Measurements from ENCODE around the gene CNTNAP2.
"Not testable (repeated sequence)": the region's sequence is repeated elsewhere in the genome, so short reads cannot be mapped to it uniquely, and the experiment has no call there.

Gene CNTNAP2

GRCh38 chr7:147096629-147097028 lies 980.0 kb downstream of the CNTNAP2 start:
- no peak for DNase-seq (ENCODE audit: low read depth in 2 of 2)

DNA sequence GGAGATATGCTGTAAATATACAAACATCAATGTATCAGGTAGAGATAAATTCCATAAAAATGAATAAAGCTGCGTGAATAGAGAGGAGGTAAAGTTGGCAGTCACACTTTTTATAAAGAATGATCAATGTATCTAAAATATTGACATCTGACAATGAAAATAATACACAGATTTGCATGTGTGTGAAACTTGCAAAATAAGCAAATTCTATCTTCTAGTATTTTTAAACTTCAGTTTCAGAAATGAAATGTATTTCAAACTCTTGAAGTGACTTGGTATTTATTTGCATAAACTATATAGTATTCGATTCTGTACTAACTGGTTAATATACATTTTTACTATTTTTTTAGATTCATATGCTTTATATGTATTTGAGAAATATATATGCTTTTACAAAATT lies 986.6 kb downstream of the CNTNAP2 start:
- no peak for DNase-seq (ENCODE audit: low read depth in 2 of 2)

- no peak for DNase-seq (ENCODE audit: low read depth in 2 of 2)
Observed at GRCh38 chr7:147106746-147107145, 990.1 kb downstream of the CNTNAP2 start.

DNA sequence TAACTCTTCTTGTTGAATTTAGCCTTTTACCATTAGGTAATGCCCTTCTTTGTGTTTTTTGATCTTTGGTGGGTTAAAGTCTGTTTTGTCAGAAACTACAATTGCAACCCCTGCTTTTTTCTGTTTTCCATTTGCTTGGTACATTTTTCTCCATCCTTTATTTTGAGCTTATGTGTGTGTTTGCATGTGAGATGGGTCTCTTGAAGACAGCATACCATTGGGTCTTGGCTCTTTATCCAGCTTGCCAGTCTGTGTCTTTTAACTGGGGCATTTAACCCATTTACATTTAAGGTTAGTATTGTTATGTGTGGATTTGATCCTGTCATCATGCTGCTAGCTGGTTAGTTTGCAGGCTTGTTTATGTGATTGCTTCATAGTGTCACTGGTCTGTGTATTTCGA lies 997.9 kb downstream of the CNTNAP2 start:
- DNase-seq (ENCODE audit: low read depth in 2 of 2), result not testable (repeated sequence)

DNA sequence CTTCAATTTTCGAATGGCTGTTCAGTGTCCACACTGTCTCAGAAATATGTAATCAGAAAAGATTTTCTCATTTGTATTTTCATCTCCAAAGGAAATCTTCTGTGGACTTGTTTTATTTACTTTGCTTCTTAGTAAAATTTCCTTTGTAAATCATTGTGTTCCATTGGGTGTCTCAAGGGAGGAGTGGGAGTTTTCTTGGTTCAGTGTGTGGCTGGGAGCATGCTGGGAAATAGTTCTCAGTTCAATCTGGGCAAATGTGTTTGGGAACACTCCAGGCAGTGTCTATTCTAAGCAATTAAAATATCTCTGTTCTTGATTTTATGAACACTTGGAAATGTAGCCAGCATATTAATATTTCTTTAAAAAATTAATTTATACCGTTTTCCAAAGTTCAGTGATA lies 1019.8 kb downstream of the CNTNAP2 start:
- no peak for DNase-seq (ENCODE audit: low read depth in 2 of 2)

DNA sequence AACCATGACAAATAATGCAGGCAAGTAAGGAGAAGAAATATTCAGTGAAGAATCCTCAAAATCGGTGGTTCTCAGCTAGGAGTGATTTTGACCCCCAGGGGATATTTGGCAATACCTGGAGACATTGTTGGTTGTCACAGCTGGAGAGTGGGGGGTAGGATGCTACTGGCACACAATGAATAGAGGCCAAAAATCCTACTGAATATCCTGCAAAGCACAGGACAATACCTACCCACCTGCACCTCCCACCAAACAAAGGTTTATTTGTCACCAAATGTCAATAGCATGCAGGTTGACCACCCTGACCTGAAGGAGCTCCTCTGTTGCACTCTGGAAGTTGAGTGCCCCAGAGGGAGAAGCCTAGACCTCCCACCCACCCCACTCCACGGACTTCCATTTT lies 1028.6 kb downstream of the CNTNAP2 start:
- DNase-seq (ENCODE audit: low read depth in 2 of 2), result no peak

DNA sequence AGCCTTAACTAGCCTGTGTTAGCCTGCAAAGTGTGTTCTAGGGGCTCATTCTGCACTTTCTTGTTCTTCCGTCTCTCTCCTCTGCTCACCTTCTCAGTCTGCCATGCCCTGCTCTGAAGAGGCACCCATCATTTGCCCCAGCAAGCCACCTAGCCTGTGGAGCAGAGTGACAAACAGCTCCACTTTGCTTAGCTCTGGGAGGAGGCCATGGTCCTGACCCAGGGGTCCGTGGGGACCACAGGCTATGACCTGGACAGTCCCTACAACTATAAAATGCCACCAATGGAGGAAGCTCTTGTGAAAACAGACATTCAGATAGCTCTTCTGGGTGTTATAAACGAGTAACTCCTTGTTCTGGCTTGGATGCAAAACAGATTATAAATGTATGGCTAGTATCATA lies 1029.6 kb downstream of the CNTNAP2 start:
- DNase-seq (ENCODE audit: low read depth in 2 of 2), result no peak

DNA sequence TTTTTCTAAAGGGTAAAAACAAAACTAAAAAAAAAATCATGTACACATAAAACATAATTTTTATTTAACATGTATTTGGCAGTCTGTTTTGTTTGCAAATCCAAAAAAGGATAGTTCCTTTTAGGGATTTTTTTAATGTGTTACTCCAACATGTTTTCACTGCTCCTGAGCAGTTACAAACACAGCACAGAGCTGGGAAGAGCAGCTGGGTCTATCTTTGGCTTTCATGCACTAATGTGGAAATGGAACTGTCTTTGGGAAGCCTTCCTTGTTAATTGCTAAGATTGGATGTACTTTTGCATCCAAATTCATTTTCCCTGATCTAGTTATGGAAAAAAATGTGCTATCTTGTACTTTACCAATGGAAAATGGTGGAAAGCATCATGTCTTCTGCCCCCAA lies 1035.1 kb downstream of the CNTNAP2 start:
- no peak for DNase-seq (ENCODE audit: low read depth in 2 of 2)

GRCh38 chr7:147153571-147153970 lies 1037.0 kb downstream of the CNTNAP2 start:
- no peak for DNase-seq (ENCODE audit: low read depth in 2 of 2)

- DNase-seq (ENCODE audit: low read depth in 2 of 2), result no peak
Observed at GRCh38 chr7:147161405-147161804, 1044.8 kb downstream of the CNTNAP2 start.

DNA sequence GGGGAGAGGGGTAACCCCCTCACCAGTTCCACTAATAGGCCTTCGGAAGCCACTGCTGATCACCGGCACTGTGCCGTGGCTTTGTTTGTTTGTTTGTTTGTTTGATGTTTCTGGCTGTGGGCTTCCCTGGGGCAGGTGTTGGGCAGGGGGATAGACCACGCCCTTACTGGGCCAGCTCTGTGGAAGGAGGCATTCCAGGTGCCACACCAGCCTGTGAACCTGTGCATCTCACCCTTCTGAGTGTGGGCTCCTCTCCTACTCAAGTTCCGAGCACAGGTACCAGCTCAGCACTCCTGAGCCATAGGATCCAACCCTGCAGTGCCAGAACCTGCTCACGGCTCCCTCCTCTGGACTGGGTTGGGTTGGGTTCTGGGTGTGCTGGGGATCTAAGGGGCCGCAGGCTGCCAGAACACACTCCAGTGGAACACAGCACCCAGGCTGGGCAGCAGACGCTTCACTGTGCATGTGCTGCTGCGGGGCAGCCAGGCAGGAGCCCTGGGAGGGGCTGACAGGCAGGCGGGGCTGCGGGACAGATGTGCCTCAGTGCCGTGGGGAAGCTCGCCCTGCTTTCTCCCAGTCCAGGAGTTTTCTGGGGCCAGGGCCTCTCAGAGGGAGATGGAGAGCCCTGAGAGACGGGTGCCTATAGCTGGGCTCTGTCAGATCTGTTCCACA lies 1053.9 kb downstream of the CNTNAP2 start:
- no peak for DNase-seq (ENCODE audit: low read depth in 2 of 2)

DNA sequence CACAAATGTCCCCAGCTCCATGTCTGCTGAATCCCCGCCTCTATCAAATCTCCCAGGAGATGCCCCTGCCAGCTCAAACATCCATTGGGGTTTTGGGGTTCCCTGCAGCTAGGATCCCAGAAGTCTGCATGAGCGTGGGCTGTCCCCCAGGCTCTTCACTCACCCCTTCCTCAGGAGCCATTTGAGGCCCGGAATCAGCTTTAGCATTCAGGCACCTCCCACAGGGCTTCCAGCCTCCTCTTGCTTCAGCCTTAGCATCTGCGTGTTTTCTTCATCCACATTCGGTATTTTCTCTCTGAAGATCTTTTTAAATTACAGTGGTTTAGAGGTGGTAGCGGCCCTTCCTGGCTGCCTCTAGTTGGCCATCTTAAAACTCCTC lies 1054.4 kb downstream of the CNTNAP2 start:
- no peak for DNase-seq (ENCODE audit: low read depth in 2 of 2)

GRCh38 chr7:147173883-147174282 lies 1057.3 kb downstream of the CNTNAP2 start:
- DNase-seq (ENCODE audit: low read depth in 2 of 2), result no peak

DNA sequence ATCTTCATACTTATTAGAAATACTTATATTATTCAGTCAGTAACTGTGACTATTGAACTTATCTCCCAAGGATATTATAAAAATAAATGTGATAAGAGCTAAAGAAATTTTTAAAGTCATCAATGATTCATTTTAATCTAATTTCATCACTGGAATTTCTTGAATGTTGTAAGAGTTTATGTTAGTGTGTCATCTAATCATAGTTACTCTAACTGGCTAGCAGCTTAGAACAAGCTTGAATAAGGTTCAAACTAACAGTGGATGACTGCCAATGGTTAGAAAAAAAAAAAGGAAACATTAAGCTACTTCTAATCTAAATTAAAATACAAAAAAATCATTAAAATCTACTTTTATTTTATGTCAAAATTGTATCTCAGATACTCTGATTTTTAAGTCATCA lies 1066.3 kb downstream of the CNTNAP2 start:
- no peak for DNase-seq (ENCODE audit: low read depth in 2 of 2)

DNA sequence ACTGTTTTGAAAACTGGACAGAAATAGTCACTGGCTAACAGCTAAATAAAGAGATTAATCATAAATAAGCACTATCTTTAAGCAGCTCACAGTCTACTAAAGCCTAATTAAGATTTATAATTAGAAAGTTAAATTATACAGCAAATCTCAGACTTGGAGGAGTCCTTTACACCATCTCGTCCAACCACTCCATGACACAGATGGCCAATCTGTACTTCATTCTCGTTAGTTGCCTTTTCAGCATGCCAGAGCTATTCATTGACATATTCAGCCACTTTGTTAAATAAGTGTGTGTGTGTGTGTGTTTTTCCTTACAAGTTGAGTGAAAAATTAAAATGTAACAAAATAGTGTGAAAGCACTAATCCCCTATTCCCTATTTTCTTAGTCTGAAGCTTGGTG lies 1066.7 kb downstream of the CNTNAP2 start:
- no peak for DNase-seq (ENCODE audit: low read depth in 2 of 2)

- no peak for DNase-seq (ENCODE audit: low read depth in 2 of 2)
Observed at GRCh38 chr7:147188467-147188866, 1071.9 kb downstream of the CNTNAP2 start.

- no peak for DNase-seq (ENCODE audit: low read depth in 2 of 2)
Observed at GRCh38 chr7:147193476-147193875, 1076.9 kb downstream of the CNTNAP2 start.

GRCh38 chr7:147196481-147196880 lies 1079.9 kb downstream of the CNTNAP2 start:
- no peak for DNase-seq (ENCODE audit: low read depth in 2 of 2)

DNA sequence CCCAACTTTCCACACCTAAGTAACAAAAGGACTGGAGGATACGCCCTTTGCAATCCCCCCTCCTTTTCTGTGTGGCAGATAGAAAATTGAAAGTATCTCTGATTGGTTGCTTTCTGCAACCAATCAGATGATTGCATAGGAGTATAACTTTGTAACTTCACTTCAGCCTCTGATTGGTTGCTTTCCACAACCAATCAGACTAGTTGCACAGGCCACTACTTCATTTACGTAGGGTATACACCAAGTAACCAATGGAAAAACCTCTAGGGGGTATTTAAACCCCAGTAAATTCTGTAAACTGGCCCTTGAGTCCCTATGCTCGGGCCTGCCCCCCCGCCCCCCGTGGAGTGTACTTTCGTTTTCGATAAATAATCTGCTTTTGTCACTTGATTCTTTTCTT lies 1080.4 kb downstream of the CNTNAP2 start:
- DNase-seq (ENCODE audit: low read depth in 2 of 2), result no peak

- no peak for DNase-seq (ENCODE audit: low read depth in 2 of 2)
Observed at GRCh38 chr7:147199868-147200267, 1083.3 kb downstream of the CNTNAP2 start.

DNA sequence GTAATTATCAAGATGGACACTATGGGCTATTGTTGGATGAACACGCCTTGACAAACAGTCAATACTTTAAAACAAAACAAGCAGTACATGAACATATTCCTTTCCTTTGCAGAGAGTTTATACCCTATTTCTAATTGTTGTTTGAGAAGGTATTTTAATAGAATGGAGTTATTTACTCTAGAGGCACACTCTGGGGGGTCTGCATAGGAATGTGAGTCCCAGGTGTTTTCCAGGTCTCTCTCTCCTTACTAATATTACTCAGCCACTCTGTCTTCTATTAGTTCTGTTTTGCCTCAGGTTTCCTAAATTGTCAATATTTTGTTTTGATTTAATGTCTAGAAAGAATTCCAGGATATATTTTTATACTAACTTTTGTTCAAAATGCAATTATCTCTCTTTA lies 1091.4 kb downstream of the CNTNAP2 start:
- no peak for DNase-seq (ENCODE audit: low read depth in 2 of 2)

DNA sequence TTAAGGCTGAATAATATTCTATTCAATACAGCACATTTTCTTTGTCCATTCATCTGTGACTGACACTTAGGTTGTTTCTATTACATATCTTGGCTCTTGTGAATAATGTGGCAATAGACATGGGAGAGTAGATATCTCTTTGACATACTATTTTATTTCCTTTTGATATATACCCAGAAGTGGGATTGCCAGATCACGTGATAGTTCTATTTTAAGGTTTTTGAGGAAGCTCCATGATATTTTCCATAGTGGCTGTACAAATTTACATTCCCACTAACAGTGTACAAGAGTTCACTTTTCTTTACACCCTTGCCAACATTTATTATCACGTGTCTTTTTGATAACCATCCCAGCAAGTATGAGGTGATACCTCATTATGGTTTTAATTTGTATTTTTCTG lies 1114.7 kb downstream of the CNTNAP2 start:
- DNase-seq (ENCODE audit: low read depth in 2 of 2), result no peak

GRCh38 chr7:147235645-147236382 lies 1119.2 kb downstream of the CNTNAP2 start:
- no peak for DNase-seq (ENCODE audit: low read depth in 2 of 2)

GRCh38 chr7:147240468-147240867 lies 1123.9 kb downstream of the CNTNAP2 start:
- no peak for DNase-seq (ENCODE audit: low read depth in 2 of 2)

All from stimulated activated CD4-positive, alpha-beta T cell treated with anti-CD3 and anti-CD28 coated beads, Interleukin-4, amount 100 ng/mL, for 48 hours (primary cell).